Ascending aorta (tissue), 2 donors: ENCODE results near the gene SV2C. TPM values are rescaled to one million over a fixed set of nuclear protein-coding genes. Genes with fewer than 3 reads are reported as not detected.

Experiments
- DNase-seq, 2 donors: peaks; one replicate each; pipeline ENCODE4 v3.0.0-alpha.2; 2019; ENCODE audit warnings: low spot score in 2 of 2
- H3K27ac ChIP-seq, 2 donors: fragments of 200-600 bp; sonication (generic); one replicate each; pipeline ENCODE4 v1.5.1; 2016 to 2017; ENCODE audit warnings: mild to moderate bottlenecking in 1 of 2
- H3K27me3 ChIP-seq: fragments of 200-600 bp; sonication (generic); one replicate; pipeline ENCODE4 v1.5.1; 2017
- H3K36me3 ChIP-seq, 2 donors: fragments of 200-600 bp; sonication (generic); one replicate each; pipeline ENCODE4 v1.5.1; 2016
- H3K4me1 ChIP-seq, 2 donors: fragments of 200-600 bp; sonication (generic); one replicate each; pipeline ENCODE4 v1.5.1; 2016 to 2017; ENCODE audit warnings: mild to moderate bottlenecking in 1 of 2
- H3K4me3 ChIP-seq, 2 donors: fragments of 200-600 bp; sonication (generic); one replicate each; pipeline ENCODE4 v1.5.1; 2016 to 2017; ENCODE audit warnings: mild to moderate bottlenecking in 1 of 2
- H3K9me3 ChIP-seq, 2 donors: fragments of 200-600 bp; sonication (generic); one replicate each; pipeline ENCODE4 v1.5.1; 2016
- CTCF ChIP-seq, 3 experiments: fragments of 200-600 bp in 2 of 3; fragments of 450-650 bp in 1 of 3; sonication (generic) in 2 of 3; IDR thresholded peaks; one replicate each; pipeline ENCODE4 v1.5.1; 2016 to 2019; ENCODE audit warnings: antibody characterized with exemption in 3 of 3, mild to moderate bottlenecking in 1 of 3, moderate library complexity in 1 of 3
- intact Hi-C: fragments of 100-400 bp; cut with DNase I; formaldehyde crosslinking; loops from one replicate; pipeline ENCODE4 v1.15.1; 2023
- total RNA-seq: library from RNA; depleted of rRNA; stranded (reverse); fragments of >200 nt; gene quantifications from one replicate; pipeline ENCODE4 v1.1.0, GENCODE V29; 2016

SV2C gene
- total RNA-seq, 1 donor from 2014 or later: not detected

GRCh38 chr5:76165029-76165428 is 81.8 kb downstream of the SV2C start:
- Histone ChIP-seq H3K27me3 (no peaks in the 10 kb centered on the region), H3K36me3 (no peaks in the 10 kb centered on the region), H3K4me3 (no peak overlapping the region), H3K9me3 (no peaks in the 10 kb centered on the region), H3K27ac (no peak overlapping the region), H3K4me1 (no peaks in the 10 kb centered on the region)
- TF ChIP-seq CTCF (IDR thresholded peaks at IDR 0.05): no peak
- intact Hi-C loops: no loop called here
- no peak for DNase-seq

- no peak for TF ChIP-seq CTCF (IDR thresholded peaks at IDR 0.05)
Observed at GRCh38 chr5:76165711-76166374, 82.7 kb downstream of the SV2C start.

GRCh38 chr5:76166886-76167576 is 83.8 kb downstream of the SV2C start:
- no peaks in the 10 kb centered on the region for H3K9me3 ChIP-seq
- no peak overlapping the region for H3K4me3 ChIP-seq
- TF ChIP-seq CTCF (IDR thresholded peaks at IDR 0.05): no peak
- H3K4me1 ChIP-seq: no peaks in the 10 kb centered on the region
- no peaks in the 10 kb centered on the region for H3K36me3 ChIP-seq
- H3K27ac ChIP-seq: no peak overlapping the region
- H3K27me3 ChIP-seq: no peaks in the 10 kb centered on the region
- intact Hi-C loops: no loop called here
- DNase-seq: no peak

More at GRCh38 chr5:76165711-76166374, 82.7 kb downstream of the SV2C start:
- intact Hi-C loops: no loop called here
- Histone ChIP-seq H3K27me3 (no peaks in the 10 kb centered on the region), H3K9me3 (no peaks in the 10 kb centered on the region), H3K4me1 (no peaks in the 10 kb centered on the region), H3K36me3 (no peaks in the 10 kb centered on the region), H3K4me3 (no peak overlapping the region), H3K27ac (no peak overlapping the region)
- DNase-seq: no peak

GRCh38 chr5:76169146-76169905 is 86.1 kb downstream of the SV2C start:
- no peaks in the 10 kb centered on the region for H3K27me3 ChIP-seq
- no peak overlapping the region for H3K27ac ChIP-seq
- no peak for DNase-seq
- no peak for TF ChIP-seq CTCF (IDR thresholded peaks at IDR 0.05)
- H3K4me3 ChIP-seq: no peak overlapping the region
- H3K4me1 ChIP-seq: no peaks in the 10 kb centered on the region
- intact Hi-C loops: no loop called here
- no peaks in the 10 kb centered on the region for H3K9me3 ChIP-seq
- H3K36me3 ChIP-seq: no peaks in the 10 kb centered on the region

- Histone ChIP-seq H3K27me3 (no peaks in the 10 kb centered on the region), H3K4me3 (no peak overlapping the region), H3K4me1 (no peaks in the 10 kb centered on the region), H3K27ac (no peak overlapping the region), H3K9me3 (no peaks in the 10 kb centered on the region), H3K36me3 (no peaks in the 10 kb centered on the region)
- intact Hi-C loops: no loop called here
- no peak for DNase-seq
- no peak for TF ChIP-seq CTCF (IDR thresholded peaks at IDR 0.05)
Observed at GRCh38 chr5:76174101-76174500, 90.9 kb downstream of the SV2C start.
